ENCODE data around the gene C9orf50. TPM values are rescaled to one million over a fixed set of nuclear protein-coding genes. Genes with fewer than 3 reads are reported as not detected.
"Not testable (repeated sequence)": the region's sequence is repeated elsewhere in the genome, so short reads cannot be mapped to it uniquely, and the experiment has no call there.

The C9orf50 gene
- total RNA-seq, 1 donor from 2014 or later, result 0.56 TPM

DNA sequence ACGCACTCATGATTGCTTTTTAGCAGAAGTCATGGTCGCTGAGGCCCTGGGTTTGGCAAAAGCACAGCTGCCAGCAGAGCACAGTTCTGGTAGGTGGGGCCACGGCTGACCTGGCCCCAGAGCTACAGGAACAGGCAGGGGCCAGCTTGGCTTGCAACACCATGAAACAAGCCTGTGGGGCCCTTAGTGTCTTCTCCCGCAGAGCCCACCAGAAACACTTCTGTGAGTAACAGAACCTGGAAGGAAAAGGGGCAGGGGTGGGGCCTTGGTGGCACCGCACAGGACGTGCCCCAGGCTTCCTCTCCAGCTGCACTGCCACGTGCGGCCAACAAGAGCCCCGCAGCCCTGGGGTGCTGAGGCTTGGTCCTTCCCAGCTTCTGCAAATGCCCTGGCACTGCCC, 16.2 kb upstream of the C9orf50 start:
- DNase-seq, result peak; percentile 15
- TF ChIP-seq, protein P1, sequence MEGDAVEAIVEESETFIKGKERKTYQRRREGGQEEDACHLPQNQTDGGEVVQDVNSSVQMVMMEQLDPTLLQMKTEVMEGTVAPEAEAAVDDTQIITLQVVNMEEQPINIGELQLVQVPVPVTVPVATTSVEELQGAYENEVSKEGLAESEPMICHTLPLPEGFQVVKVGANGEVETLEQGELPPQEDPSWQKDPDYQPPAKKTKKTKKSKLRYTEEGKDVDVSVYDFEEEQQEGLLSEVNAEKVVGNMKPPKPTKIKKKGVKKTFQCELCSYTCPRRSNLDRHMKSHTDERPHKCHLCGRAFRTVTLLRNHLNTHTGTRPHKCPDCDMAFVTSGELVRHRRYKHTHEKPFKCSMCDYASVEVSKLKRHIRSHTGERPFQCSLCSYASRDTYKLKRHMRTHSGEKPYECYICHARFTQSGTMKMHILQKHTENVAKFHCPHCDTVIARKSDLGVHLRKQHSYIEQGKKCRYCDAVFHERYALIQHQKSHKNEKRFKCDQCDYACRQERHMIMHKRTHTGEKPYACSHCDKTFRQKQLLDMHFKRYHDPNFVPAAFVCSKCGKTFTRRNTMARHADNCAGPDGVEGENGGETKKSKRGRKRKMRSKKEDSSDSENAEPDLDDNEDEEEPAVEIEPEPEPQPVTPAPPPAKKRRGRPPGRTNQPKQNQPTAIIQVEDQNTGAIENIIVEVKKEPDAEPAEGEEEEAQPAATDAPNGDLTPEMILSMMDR (IDR thresholded peaks at IDR 0.05; ENCODE audit: partially characterized antibody, unreplicated experiment), result no peak
- H3K4me3 Mint-ChIP-seq (ENCODE audit: unreplicated experiment), result no peak overlapping the region
- no peaks in the 10 kb centered on the region for H3K36me3 Mint-ChIP-seq (ENCODE audit: unreplicated experiment)
- peaks cover 10% of the 10 kb centered on the region for H3K9me3 Mint-ChIP-seq (ENCODE audit: unreplicated experiment)
- H3K4me1 Mint-ChIP-seq (ENCODE audit: low read depth, unreplicated experiment), result peaks cover 6% of the 10 kb centered on the region
- peaks cover 20% of the 10 kb centered on the region for H3K27me3 Mint-ChIP-seq (ENCODE audit: unreplicated experiment)
- H3K27ac Mint-ChIP-seq (ENCODE audit: unreplicated experiment), result no peak overlapping the region

DNA sequence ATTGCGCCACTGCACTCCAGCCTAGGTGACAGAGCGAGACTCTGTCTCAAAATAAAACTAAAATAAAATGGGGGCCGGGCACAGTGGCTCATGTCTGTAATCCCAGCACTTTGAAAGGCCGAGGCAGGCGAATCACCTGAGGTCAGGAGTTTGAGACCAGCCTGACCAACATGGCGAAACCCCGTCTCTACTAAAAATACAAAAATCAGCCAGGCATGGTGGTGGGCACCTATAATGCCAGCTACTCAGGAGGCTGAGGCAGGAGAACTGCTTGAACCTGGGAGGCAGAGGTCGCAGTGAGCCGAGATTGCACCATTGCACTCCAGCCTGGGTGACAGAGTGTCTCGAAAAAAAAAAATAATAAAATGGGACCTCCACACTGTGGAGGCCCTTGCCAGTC, 15.4 kb upstream of the C9orf50 start:
- H3K27me3 Mint-ChIP-seq (ENCODE audit: unreplicated experiment), result peaks cover 22% of the 10 kb centered on the region
- H3K4me3 Mint-ChIP-seq (ENCODE audit: unreplicated experiment); H3K27ac Mint-ChIP-seq (ENCODE audit: unreplicated experiment); H3K4me1 Mint-ChIP-seq (ENCODE audit: low read depth, unreplicated experiment); DNase-seq; H3K36me3 Mint-ChIP-seq (ENCODE audit: unreplicated experiment): not testable (repeated sequence)
- H3K9me3 Mint-ChIP-seq (ENCODE audit: unreplicated experiment), result peaks cover 10% of the 10 kb centered on the region

DNA sequence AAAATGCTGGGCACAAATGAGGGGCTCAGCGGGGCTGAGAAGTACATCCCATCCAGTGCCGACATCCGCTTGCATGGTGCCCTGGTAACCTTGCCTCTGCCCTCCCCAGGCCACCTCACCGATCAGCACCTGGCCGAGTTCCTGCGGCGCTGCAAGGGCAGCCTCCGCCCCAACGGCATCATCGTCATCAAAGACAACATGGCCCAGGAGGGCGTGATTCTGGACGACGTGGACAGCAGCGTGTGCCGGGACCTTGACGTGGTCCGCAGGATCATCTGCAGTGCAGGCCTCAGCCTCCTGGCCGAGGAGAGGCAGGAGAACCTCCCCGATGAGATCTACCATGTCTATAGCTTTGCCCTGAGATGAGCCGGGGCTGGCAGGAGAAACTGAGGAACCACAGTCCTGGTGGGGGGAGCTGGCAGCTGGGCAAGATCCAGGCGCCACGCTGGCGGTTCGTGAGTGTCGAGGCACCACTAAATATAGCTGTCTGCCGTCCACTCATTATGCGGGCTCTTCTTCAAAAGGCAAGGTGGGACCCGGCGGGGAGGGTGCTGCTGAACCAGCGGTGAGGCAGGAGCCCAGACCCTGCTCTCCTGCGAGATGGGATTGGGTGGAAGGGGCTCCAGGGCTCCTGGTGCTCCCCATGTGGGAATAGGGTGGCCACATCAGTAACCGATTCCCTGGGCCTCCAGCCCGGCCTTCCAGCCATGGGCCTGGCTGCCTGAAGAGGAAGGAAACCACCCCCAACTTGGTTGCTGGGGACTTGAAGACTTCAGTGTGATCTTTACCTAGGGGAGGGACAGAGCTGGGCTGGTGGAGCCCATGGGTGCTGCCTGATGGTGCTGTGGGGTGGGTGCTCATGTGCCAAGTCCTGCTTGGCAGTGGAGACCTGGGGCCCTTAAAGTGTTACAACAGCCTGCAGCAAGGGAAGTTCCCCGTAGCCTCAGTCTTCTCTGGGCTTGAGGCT, 14.5 kb upstream of the C9orf50 start:
- Mint-ChIP-seq H3K9me3 (ENCODE audit: unreplicated experiment) (peaks cover 9% of the 10 kb centered on the region), H3K27me3 (ENCODE audit: unreplicated experiment) (peaks cover 22% of the 10 kb centered on the region), H3K4me1 (ENCODE audit: low read depth, unreplicated experiment) (peaks cover 15% of the 10 kb centered on the region), H3K36me3 (ENCODE audit: unreplicated experiment) (no peaks in the 10 kb centered on the region), H3K27ac (ENCODE audit: unreplicated experiment) (no peak overlapping the region), H3K4me3 (ENCODE audit: unreplicated experiment) (no peak overlapping the region)
- TF ChIP-seq, protein P1 (IDR thresholded peaks at IDR 0.05; ENCODE audit: partially characterized antibody, unreplicated experiment), result no peak
- no peak for DNase-seq

DNA sequence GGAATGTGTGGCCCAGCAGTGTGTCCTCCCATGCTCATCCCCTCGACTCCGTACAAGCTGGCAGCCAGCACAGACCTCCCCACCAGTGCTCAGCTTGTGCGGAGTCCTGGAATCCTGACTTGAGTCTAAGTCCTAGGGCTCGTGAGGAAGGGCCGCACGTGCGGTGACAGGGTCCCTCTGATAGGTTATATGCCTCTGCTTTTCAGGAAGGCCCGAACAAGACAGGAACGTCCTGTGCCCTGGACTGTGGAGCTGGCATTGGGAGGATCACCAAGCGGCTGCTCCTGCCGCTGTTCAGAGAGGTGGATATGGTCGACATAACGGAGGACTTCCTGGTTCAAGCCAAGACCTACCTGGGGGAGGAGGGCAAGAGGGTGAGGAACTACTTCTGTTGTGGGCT, 12.9 kb upstream of the C9orf50 start:
- no peaks in the 10 kb centered on the region for H3K36me3 Mint-ChIP-seq (ENCODE audit: unreplicated experiment)
- H3K27me3 Mint-ChIP-seq (ENCODE audit: unreplicated experiment), result peaks cover 22% of the 10 kb centered on the region

DNA sequence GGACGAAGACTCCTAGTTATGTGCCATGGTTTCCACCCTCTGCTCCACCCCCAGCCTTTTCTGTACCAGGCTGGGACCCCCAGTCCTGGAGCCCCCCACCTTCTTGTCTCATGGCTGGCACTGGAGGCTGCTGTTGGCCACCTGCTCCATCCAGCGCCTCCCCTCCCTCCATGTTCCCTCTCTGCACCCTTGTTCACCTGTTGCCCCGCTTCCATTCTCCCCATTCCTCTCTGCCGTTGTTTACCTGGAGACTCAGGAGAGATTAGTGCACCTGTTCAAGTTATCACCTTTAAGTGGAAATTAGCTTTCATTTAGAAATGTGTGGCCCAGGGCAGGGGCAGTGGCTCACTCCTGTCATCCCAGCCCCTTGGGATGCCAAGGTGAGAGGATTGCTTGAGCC, 12.3 kb upstream of the C9orf50 start:
- TF ChIP-seq, protein P1 (IDR thresholded peaks at IDR 0.05; ENCODE audit: partially characterized antibody, unreplicated experiment), result no peak
- Mint-ChIP-seq H3K9me3 (ENCODE audit: unreplicated experiment) (peaks cover 9% of the 10 kb centered on the region), H3K27me3 (ENCODE audit: unreplicated experiment) (peaks cover 18% of the 10 kb centered on the region), H3K27ac (ENCODE audit: unreplicated experiment) (no peak overlapping the region), H3K4me3 (ENCODE audit: unreplicated experiment) (no peak overlapping the region), H3K36me3 (ENCODE audit: unreplicated experiment) (no peaks in the 10 kb centered on the region), H3K4me1 (ENCODE audit: low read depth, unreplicated experiment) (peaks cover 28% of the 10 kb centered on the region)
- no peak for DNase-seq

More for the DNA sequence above, 12.9 kb upstream of the C9orf50 start:
- H3K27ac Mint-ChIP-seq (ENCODE audit: unreplicated experiment), result no peak overlapping the region
- peaks cover 21% of the 10 kb centered on the region for H3K4me1 Mint-ChIP-seq (ENCODE audit: low read depth, unreplicated experiment)
- H3K4me3 Mint-ChIP-seq (ENCODE audit: unreplicated experiment), result no peak overlapping the region
- no peak for DNase-seq
- TF ChIP-seq, protein P1 (IDR thresholded peaks at IDR 0.05; ENCODE audit: partially characterized antibody, unreplicated experiment), result no peak
- H3K9me3 Mint-ChIP-seq (ENCODE audit: unreplicated experiment), result peaks cover 11% of the 10 kb centered on the region
